ENCODE data around the gene GNB1. TPM values are rescaled to one million over a fixed set of nuclear protein-coding genes. Genes with fewer than 3 reads are reported as not detected.

Gene GNB1
- total RNA-seq, 4 donors from 2014 or later, result 54.3 to 102 (median 74.7) TPM

DNA sequence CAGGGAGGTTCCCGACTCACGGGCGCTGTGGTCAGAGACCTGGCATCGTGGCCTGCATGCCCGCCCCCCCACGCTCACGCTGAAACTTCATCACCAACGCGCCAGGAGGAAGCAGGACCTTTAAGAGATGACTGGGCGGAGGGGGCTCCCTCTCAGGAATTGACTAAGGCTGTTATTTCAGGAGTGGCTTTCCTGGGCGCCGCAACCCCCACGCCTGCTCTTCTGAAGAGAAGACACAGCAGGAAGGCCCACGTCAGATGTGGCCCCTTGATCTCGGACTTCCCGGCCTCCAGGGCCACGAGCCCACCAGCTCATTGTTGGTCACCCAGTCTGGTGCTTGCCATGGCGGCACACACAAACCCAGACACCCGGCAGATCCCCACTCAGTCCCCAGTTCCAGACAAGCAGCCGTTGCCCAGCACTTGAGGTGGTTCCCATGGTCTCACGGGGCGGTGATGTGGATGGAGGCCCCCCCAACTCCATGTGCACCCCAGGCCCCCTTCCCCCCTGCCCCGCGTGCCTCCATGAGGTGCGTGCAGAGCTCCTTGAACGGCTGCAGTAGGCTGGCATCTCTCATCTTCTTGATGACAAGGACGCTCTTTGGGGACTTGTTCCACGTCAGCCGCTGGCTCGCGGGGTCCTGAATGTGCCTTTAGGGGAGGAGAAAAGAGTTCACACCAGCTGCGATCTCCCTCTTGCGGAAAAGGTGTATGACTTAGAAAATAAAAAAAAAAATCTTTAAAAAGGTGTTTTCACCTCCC, 134.0 kb downstream of the GNB1 start:
- Histone ChIP-seq H3K27ac (no peak overlapping the region), H3K4me1 (peaks cover 14 to 20% (median 14%) of the 10 kb centered on the region in 3 donors), H3K4me3 (no peak overlapping the region), H3K27me3 (no peaks in the 10 kb centered on the region), H3K36me3 (peaks cover 39 to 99% (median 55%) of the 10 kb centered on the region in 3 donors), H3K9me3 (no peaks in the 10 kb centered on the region)
- no peak for TF ChIP-seq POLR2A (IDR thresholded peaks at IDR 0.05)
- TF ChIP-seq, protein P1, sequence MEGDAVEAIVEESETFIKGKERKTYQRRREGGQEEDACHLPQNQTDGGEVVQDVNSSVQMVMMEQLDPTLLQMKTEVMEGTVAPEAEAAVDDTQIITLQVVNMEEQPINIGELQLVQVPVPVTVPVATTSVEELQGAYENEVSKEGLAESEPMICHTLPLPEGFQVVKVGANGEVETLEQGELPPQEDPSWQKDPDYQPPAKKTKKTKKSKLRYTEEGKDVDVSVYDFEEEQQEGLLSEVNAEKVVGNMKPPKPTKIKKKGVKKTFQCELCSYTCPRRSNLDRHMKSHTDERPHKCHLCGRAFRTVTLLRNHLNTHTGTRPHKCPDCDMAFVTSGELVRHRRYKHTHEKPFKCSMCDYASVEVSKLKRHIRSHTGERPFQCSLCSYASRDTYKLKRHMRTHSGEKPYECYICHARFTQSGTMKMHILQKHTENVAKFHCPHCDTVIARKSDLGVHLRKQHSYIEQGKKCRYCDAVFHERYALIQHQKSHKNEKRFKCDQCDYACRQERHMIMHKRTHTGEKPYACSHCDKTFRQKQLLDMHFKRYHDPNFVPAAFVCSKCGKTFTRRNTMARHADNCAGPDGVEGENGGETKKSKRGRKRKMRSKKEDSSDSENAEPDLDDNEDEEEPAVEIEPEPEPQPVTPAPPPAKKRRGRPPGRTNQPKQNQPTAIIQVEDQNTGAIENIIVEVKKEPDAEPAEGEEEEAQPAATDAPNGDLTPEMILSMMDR (IDR thresholded peaks at IDR 0.05), result no peak
- DNase-seq, result no peak
- intact Hi-C loops (cut with DNase I), result loop anchor here (10.0 kb wide), 1 partner anchor 148 kb away; no protein-coding TSS in a partner anchor
- 89 to 96% methylated on average over 7 to 19 of the region's 33 CpGs for WGBS, 2 donors

DNA sequence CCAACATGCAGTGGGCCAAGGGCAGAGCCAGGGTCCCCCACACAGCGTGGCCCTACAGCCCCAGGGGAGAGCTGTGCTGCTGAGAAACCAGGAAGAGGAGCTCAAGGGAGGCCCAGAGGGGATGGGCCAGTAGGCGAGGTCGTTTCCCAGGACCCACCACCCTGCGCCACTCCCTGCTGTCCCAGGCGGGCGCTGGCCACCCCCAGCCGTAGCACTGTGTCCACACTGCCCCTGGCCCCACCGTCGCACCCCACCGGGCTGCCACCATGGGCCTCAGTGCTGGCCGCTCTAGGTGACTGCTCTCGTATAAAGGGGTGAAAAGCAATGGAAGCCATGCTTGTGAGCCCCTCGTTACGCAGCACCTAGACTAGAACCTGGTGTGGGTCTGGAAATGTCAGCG, 135.0 kb downstream of the GNB1 start:
- intact Hi-C loops (cut with DNase I), result loop anchor here (10.0 kb wide), 1 partner anchor 149 kb away; no protein-coding TSS in a partner anchor
- no peak for TF ChIP-seq POLR2A (IDR thresholded peaks at IDR 0.05)
- TF ChIP-seq, protein P1 (IDR thresholded peaks at IDR 0.05), result no peak
- peaks cover 34 to 89% (median 46%) of the 10 kb centered on the region in 3 donors for H3K36me3 ChIP-seq
- H3K4me3 ChIP-seq, result no peak overlapping the region
- DNase-seq, result no peak
- H3K9me3 ChIP-seq, result no peaks in the 10 kb centered on the region
- H3K27ac ChIP-seq, result no peak overlapping the region
- no peaks in the 10 kb centered on the region for H3K27me3 ChIP-seq
- 100% methylated on average over 2 of the region's 15 CpGs for WGBS, 2 donors
- peaks cover 14 to 20% (median 14%) of the 10 kb centered on the region in 3 donors for H3K4me1 ChIP-seq

DNA sequence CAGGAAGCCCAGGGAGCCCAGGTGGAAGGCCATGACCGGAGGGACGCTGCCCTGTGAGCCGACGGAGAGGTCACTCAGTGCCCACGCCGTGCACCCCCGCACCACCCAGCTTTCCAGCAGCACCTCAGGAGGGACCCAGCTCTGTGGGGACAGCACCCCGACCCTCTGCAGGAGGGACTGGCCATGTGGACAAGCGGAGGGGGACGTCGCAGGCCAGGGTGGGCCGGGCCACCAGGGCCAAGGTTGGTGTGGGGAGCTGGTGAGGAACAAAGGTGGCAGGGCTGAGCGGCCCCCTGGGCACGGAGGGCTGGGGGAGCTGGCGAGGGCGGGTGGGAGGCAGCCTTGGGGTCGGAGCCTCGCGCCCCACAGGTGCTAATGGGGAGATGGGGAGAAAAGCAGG, 135.5 kb downstream of the GNB1 start:
- Histone ChIP-seq H3K9me3 (no peaks in the 10 kb centered on the region), H3K27ac (no peak overlapping the region), H3K4me3 (no peak overlapping the region), H3K36me3 (peaks cover 34 to 85% (median 42%) of the 10 kb centered on the region in 3 donors), H3K27me3 (no peaks in the 10 kb centered on the region), H3K4me1 (peaks cover 14 to 20% (median 14%) of the 10 kb centered on the region in 3 donors)
- TF ChIP-seq, protein P1 (IDR thresholded peaks at IDR 0.05), result no peak
- TF ChIP-seq POLR2A (IDR thresholded peaks at IDR 0.05), result no peak
- 92 to 97% methylated on average over 7 to 11 of the region's 19 CpGs for WGBS, 2 donors
- DNase-seq, result no peak
- intact Hi-C loops (cut with DNase I), result loop anchor here (10.0 kb wide), 1 partner anchor 149 kb away; no protein-coding TSS in a partner anchor

DNA sequence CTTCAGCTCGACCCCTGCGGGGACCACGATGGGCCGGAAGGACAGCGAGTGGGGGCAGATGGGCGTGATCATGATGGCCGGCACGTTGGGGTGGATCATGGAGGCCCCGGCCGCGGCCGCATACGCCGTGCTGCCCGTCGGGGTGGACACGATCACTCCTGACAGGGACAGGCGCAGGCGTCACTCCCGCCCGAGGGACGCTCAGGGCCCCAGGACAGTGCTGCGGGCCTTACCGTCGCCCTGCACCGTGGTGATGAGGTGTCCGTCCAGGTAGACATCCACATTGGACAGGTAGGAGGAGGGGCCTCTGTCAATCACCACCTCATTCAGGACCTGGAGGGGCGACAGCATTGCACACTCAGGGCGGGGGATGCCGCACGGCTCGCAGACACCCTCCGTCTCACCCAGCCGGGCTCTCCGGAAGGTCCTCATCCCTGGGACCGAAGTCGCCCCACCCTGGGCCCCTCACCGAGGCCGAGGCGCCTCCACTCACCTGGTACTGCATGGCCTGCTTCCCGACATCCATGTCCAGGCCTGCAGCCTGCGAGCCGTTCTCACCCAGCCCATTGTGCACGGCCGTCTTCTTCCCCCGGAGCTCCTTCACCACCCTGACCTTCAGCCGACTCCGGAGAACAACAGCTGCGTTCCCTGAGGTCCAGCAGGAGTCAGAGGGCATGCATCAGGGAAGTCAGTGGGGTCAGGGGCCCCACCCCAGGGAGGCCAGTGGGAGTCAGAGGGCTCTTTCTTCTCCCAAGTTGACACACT, 136.7 kb downstream of the GNB1 start:
- intact Hi-C loops (cut with DNase I), result loop anchor here (10.0 kb wide), 1 partner anchor 151 kb away; no protein-coding TSS in a partner anchor
- H3K4me1 ChIP-seq, result peaks cover 12 to 15% (median 14%) of the 10 kb centered on the region in 3 donors
- H3K27me3 ChIP-seq, result no peaks in the 10 kb centered on the region
- no peaks in the 10 kb centered on the region for H3K9me3 ChIP-seq
- 87 to 89% methylated on average over 28 to 31 of the region's 49 CpGs for WGBS, 2 donors
- TF ChIP-seq, protein P1 (IDR thresholded peaks at IDR 0.05), result no peak
- no peak for TF ChIP-seq POLR2A (IDR thresholded peaks at IDR 0.05)
- H3K36me3 ChIP-seq, result peaks cover 29 to 73% (median 32%) of the 10 kb centered on the region in 3 donors
- no peak overlapping the region for H3K27ac ChIP-seq
- H3K4me3 ChIP-seq, result no peak overlapping the region
- no peak for DNase-seq
